Measurements from ENCODE around the gene KRT84.

DNA sequence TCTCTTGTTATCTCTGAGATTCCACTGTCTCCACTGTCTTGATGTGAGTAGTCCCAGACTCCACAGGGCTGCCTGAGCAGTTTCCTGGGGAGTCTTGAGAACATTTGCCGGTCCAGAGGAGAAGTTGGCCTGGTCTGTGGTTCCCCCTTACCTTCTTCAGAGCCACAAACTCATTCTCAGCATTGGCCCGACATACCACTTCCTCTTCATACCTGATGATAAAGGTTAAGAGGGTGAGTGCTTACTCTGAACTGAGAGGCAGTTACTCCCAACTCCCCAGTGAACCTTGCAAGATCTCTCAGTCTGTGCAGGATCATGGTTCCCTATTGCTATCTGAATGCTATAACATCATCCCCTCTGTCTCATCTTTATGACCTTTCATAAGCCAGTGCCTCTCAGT lies 2.6 kb downstream of the KRT84 start:
- TF ChIP-seq, protein P1, sequence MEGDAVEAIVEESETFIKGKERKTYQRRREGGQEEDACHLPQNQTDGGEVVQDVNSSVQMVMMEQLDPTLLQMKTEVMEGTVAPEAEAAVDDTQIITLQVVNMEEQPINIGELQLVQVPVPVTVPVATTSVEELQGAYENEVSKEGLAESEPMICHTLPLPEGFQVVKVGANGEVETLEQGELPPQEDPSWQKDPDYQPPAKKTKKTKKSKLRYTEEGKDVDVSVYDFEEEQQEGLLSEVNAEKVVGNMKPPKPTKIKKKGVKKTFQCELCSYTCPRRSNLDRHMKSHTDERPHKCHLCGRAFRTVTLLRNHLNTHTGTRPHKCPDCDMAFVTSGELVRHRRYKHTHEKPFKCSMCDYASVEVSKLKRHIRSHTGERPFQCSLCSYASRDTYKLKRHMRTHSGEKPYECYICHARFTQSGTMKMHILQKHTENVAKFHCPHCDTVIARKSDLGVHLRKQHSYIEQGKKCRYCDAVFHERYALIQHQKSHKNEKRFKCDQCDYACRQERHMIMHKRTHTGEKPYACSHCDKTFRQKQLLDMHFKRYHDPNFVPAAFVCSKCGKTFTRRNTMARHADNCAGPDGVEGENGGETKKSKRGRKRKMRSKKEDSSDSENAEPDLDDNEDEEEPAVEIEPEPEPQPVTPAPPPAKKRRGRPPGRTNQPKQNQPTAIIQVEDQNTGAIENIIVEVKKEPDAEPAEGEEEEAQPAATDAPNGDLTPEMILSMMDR (IDR thresholded peaks at IDR 0.05), result no peak
- TF ChIP-seq USF1 (CRISPR knock-in tag; IDR thresholded peaks at IDR 0.05) (no peak), ARID4B (CRISPR knock-in tag; IDR thresholded peaks at IDR 0.05; ENCODE audit: borderline replicate concordance) (no peak), SMAD4 (CRISPR knock-in tag; IDR thresholded peaks at IDR 0.05) (no peak), CREB1 (CRISPR knock-in tag; IDR thresholded peaks at IDR 0.05) (no peak), PRDM15 (CRISPR knock-in tag; IDR thresholded peaks at IDR 0.05) (no peak), JUN (CRISPR knock-in tag; IDR thresholded peaks at IDR 0.05) (no peak), E2F1 (CRISPR knock-in tag; IDR thresholded peaks at IDR 0.05) (no peak), SP1 (CRISPR knock-in tag; conservative IDR thresholded peaks at IDR 0.05) (no peak), MAX (CRISPR knock-in tag; IDR thresholded peaks at IDR 0.05) (no peak), IRF2 (CRISPR knock-in tag; IDR thresholded peaks at IDR 0.05; ENCODE audit: borderline replicate concordance, low read depth) (no peak), MXD4 (CRISPR knock-in tag; IDR thresholded peaks at IDR 0.05; ENCODE audit: borderline replicate concordance) (no peak), TCF7 (CRISPR knock-in tag; IDR thresholded peaks at IDR 0.05; ENCODE audit: low read depth) (no peak)

Data from WTC11 (cell line).